Measurements from ENCODE around the gene PELI3. TPM values are rescaled to one million over a fixed set of nuclear protein-coding genes. Genes with fewer than 3 reads are reported as not detected.
"Not testable (repeated sequence)": the region's sequence is repeated elsewhere in the genome, so short reads cannot be mapped to it uniquely, and the experiment has no call there.

Gene PELI3
- total and polyA plus RNA-seq, 2 donors (not counting 1 experiment from before 2014, with no cell fraction given), result 3.2 to 15.6 TPM

DNA sequence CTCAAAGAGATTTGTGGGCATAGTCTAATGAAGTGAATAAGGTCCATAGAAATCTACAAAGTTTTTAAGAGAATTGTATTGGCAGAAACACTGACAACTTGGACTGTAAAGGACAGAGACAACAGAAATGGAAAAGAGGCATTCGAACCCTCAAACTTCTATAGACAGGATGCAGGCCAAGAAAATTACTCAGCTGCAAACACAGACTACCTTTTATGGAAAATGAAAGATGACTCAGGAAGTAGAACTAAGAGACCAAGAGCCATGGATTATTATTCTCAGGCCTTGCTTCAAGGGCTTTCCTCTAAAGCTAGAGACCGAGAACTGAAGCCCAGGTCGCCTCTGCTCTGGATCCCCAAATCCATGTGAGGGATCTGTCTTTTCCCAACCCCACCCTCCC lies 3.8 kb upstream of the PELI3 start:
- ChIA-PET POLR2A (no interaction called here), CTCF (interaction anchor here (0.9 kb wide), 1 partner anchor 24 kb away, joined by 3 read pairs; the partner anchor contains the start of gene MRPL11)
- TF ChIP-seq EZH2 (IDR thresholded peaks at IDR 0.05; ENCODE audit: borderline replicate concordance, insufficient read depth, low read depth, low read length, poor library complexity, severe bottlenecking), result no peak
- TF ChIP-seq, protein P1, sequence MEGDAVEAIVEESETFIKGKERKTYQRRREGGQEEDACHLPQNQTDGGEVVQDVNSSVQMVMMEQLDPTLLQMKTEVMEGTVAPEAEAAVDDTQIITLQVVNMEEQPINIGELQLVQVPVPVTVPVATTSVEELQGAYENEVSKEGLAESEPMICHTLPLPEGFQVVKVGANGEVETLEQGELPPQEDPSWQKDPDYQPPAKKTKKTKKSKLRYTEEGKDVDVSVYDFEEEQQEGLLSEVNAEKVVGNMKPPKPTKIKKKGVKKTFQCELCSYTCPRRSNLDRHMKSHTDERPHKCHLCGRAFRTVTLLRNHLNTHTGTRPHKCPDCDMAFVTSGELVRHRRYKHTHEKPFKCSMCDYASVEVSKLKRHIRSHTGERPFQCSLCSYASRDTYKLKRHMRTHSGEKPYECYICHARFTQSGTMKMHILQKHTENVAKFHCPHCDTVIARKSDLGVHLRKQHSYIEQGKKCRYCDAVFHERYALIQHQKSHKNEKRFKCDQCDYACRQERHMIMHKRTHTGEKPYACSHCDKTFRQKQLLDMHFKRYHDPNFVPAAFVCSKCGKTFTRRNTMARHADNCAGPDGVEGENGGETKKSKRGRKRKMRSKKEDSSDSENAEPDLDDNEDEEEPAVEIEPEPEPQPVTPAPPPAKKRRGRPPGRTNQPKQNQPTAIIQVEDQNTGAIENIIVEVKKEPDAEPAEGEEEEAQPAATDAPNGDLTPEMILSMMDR (IDR thresholded peaks at IDR 0.05), result no peak
- H3K4me1 Mint-ChIP-seq, result peaks cover 49% of the 10 kb centered on the region
- peaks cover 0 to 4% (median 0%) of the 10 kb centered on the region in 3 donors for H3K9me3 ChIP-seq (ENCODE audit: control extremely low read depth in 1 of 3, control insufficient read depth in 2 of 3, insufficient read depth in 1 of 3, low read length in 2 of 3)
- no peak overlapping the region for H3K27ac ChIP-seq (ENCODE audit: low read length in 2 of 2)
- H3K4me3 ChIP-seq (ENCODE audit: control extremely low read depth in 1 of 5, extremely low read depth in 1 of 5, insufficient read depth in 1 of 5, low read depth in 2 of 5, low read length in 4 of 5), result no peak overlapping the region
- H3K27ac Mint-ChIP-seq, result no peak overlapping the region
- ATAC-seq (ENCODE audit: low read depth), result no peak
- intact Hi-C loops (cut with micrococcal nuclease), result no loop called here
- no peak overlapping the region for H2AFZ ChIP-seq (ENCODE audit: insufficient read depth, low read depth, low read length, poor library complexity, severe bottlenecking)
- peaks cover 4% of the 10 kb centered on the region for H3K79me2 ChIP-seq (ENCODE audit: control insufficient read depth, insufficient read depth, low read length)
- no peaks in the 10 kb centered on the region for H3K27me3 Mint-ChIP-seq
- 95% methylated on average over 2 of the region's 3 CpGs for WGBS (ENCODE audit: insufficient coverage)
- peaks cover 51 to 57% of the 10 kb centered on the region in 2 donors for H3K4me1 ChIP-seq (ENCODE audit: control insufficient read depth in 2 of 2, insufficient read depth in 2 of 2, low read length in 2 of 2)
- H4K20me1 ChIP-seq (ENCODE audit: control insufficient read depth, insufficient read depth, low read length, poor library complexity, severe bottlenecking), result no peaks in the 10 kb centered on the region
- no peak overlapping the region for H3K9ac ChIP-seq (ENCODE audit: low read length)
- no peak overlapping the region for H3K4me3 Mint-ChIP-seq
- no peaks in the 10 kb centered on the region for H3K27me3 ChIP-seq (replicated peaks in 1 of 4; ENCODE audit: control extremely low read depth in 1 of 4, control insufficient read depth in 3 of 4, insufficient read depth in 4 of 4, low read length in 3 of 4)
- no peak overlapping the region for H3K4me2 ChIP-seq (replicated peaks; ENCODE audit: low read depth, low read length, poor library complexity, severe bottlenecking)
- no peak for DNase-seq
- H3K36me3 ChIP-seq (replicated peaks in 1 of 2; ENCODE audit: control extremely low read depth in 1 of 2, control insufficient read depth in 1 of 2, extremely low read depth in 1 of 2, insufficient read depth in 2 of 2, low read length in 1 of 2), result no peaks in the 10 kb centered on the region
- peaks cover 3% of the 10 kb centered on the region for H3K9me3 Mint-ChIP-seq (ENCODE audit: insufficient read depth)

DNA sequence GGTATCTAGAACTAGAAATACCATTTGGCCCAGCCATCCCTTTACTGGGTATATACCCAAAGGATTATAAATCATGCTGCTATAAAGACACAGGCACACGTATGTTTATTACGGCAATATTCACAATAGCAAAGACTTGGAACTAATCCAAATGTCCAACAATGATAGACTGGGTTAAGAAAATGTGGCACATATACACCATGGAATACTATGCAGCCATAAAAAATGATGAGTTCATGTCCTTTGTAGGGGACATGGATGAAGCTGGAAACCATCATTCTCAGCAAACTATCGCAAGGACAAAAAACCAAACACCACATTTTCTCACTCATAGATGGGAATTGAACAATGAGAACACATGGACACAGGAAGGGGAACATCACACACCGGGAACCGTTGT lies 2.6 kb upstream of the PELI3 start:
- H3K4me3 Mint-ChIP-seq; H3K4me2 ChIP-seq (replicated peaks; ENCODE audit: low read depth, low read length, poor library complexity, severe bottlenecking); H3K79me2 ChIP-seq (ENCODE audit: control insufficient read depth, insufficient read depth, low read length); intact Hi-C loops (cut with micrococcal nuclease); H3K4me3 ChIP-seq (ENCODE audit: control extremely low read depth in 1 of 5, extremely low read depth in 1 of 5, insufficient read depth in 1 of 5, low read depth in 2 of 5, low read length in 4 of 5); ATAC-seq (ENCODE audit: low read depth); H3K36me3 ChIP-seq (replicated peaks in 1 of 2; ENCODE audit: control extremely low read depth in 1 of 2, control insufficient read depth in 1 of 2, extremely low read depth in 1 of 2, insufficient read depth in 2 of 2, low read length in 1 of 2); DNase-seq; POLR2A ChIA-PET; H4K20me1 ChIP-seq (ENCODE audit: control insufficient read depth, insufficient read depth, low read length, poor library complexity, severe bottlenecking); H3K9me3 ChIP-seq (ENCODE audit: control extremely low read depth in 1 of 3, control insufficient read depth in 2 of 3, insufficient read depth in 1 of 3, low read length in 2 of 3); CTCF ChIA-PET; H3K27me3 Mint-ChIP-seq; H3K27me3 ChIP-seq (replicated peaks in 1 of 4; ENCODE audit: control extremely low read depth in 1 of 4, control insufficient read depth in 3 of 4, insufficient read depth in 4 of 4, low read length in 3 of 4); H3K9me3 Mint-ChIP-seq (ENCODE audit: insufficient read depth); H3K27ac ChIP-seq (ENCODE audit: low read length in 2 of 2); H2AFZ ChIP-seq (ENCODE audit: insufficient read depth, low read depth, low read length, poor library complexity, severe bottlenecking); H3K9ac ChIP-seq (ENCODE audit: low read length): not testable (repeated sequence)
- WGBS (ENCODE audit: insufficient coverage), result no CpG with 5 or more reads among the region's 5 CpGs
- Mint-ChIP-seq H3K4me1 (peaks cover 43% of the 10 kb centered on the region), H3K27ac (peak overlapping the region; percentile 59)
- peaks cover 42 to 48% of the 10 kb centered on the region in 2 donors for H3K4me1 ChIP-seq (ENCODE audit: control insufficient read depth in 2 of 2, insufficient read depth in 2 of 2, low read length in 2 of 2)
